GM18861 (cell line): ENCODE data around the gene PARP15.

ENCODE experiments used
- ATAC-seq: cut with Tn5 transposase; IDR thresholded peaks from one replicate; pipeline ENCODE4 v1.9.1; 2021; ENCODE audit not compliant: unreplicated experiment

Gene PARP15

DNA sequence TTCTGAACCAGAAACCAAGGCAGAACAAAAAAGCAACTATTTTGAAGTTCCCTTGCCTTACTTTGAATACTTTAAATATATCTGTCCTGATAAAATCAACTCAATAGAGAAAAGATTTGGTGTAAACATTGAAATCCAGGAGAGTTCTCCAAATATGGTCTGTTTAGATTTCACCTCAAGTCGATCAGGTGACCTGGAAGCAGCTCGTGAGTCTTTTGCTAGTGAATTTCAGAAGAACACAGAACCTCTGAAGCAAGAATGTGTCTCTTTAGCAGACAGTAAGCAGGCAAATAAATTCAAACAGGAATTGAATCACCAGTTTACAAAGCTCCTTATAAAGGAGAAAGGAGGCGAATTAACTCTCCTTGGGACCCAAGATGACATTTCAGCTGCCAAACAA lies 8.7 kb upstream of the PARP15 start:
- no peak for ATAC-seq

DNA sequence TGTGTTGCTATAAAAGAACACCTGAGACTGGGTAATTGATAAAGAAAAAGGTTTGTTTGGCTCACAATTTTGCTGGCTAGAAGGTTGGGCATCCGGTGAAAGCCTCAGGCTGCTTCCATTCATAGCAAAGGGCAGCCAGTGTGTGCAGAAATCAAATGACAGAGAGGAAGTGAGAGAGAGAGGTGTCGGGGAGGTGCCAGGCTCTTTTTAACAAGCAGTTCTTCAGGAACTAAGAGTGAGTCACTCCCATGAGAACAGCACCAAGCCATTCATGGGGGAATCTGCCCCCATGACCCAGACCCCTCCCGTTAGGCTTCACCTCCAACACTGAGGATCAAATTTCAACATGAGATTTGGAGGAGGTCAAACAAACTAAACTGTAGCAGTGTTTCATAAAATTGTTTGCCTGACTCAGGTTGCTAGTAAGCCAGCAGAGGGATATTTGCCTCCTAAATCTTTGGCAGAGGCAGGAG lies 4.5 kb upstream of the PARP15 start:
- no peak for ATAC-seq

DNA sequence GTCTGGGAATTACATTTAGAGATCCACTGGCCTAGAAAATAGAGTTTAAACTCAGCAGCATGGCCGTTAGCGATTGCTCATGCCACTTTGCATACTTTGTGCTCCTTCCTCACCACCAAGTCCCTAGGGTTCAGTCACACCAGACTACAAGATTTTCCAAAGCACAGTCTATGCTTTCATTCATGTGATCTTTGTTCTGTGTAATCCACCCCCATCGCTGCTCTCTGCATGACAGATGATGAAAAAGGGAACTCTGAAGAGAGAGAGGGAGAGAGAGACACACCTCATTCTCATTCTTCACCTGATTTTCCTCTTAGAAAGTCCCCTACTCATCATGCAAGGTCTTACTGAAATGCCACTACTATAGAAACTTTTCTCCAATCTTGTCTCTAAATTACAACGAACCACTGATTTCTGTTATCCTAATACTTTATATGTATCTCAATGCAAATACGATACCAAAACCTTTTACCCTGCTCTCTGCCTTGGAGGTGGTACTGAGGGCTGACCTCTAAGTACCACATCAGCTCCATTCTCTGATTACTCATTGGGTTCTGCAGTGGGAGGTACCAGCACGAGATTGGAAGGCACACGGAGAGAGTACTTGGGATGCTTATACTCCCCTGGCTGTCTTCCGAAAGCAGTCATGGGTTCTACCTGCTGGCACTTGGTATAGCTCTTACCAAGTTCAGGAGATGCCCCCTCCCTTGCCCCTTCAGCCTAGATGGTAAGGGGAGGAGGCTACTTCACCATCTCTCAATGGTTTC lies 1.1 kb upstream of the PARP15 start:
- ATAC-seq, result peak; percentile 81

DNA sequence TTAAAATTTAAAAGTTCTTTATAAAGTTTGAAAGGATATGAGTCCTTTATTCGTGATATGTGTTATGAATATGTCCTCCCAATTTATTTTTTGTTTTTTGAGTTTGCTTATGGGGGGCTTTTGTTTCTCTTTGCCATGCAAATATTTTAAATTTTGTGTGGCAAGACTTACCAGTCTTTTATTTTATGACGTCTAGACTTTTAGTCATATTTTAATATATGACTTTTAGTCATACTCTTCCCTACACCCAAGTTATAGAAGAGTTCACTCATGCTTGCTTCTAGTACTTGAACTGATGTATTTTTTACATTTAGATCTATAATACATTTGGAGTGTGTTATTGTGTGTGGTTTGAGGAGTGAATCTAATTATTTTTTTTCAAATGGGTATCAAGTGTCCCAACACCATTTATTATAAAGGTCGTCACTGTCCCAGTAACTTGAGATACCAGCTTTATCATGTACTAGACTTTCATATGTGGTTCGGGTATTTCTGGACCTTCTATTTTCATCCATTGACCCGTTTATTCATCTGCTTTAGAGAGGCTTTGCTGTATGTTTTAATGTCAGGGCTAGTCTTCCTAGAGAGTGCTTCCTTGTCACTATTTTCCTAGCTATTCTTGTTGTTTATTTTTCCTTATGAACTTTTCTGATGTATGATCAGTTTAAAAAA lies 755 bp downstream of the PARP15 start:
- ATAC-seq, result no peak

DNA sequence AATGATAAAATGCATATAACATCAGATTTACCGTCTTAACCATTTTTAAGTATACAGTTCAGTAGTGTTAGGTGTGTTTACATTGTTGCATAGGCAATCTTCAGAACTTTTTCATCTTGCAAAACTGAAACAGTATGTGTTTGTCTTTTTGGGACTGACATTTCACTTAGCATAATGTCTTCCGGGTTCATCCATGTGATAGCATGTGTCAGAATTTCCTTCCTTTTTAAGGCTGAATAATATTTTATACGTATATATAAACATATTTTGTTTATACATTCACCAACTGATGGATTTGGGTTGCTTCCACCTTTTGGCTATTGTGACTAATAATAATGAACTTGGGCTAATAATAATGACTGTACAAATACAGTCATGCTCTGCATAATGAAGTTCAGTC lies 3.0 kb downstream of the PARP15 start:
- ATAC-seq, result no peak

DNA sequence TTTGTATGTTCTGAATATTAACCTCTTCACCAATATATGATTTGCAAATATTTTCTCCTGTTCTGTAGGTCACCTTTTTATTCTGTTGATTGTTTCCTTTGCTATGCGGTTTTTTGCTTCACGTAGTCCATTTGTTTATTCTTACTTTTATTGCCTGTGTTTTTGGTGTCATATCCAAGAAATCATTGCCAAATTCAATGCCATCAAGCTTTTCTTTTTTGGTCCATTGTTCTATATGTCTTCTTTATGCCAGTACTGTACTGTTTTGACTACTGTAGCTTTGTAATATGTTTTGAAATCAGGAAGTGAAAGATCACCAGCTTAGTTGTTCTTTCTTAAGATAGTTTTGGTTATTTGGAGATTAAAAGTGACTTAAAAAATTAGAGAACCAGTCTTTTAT lies 4.2 kb downstream of the PARP15 start:
- ATAC-seq, result no peak

DNA sequence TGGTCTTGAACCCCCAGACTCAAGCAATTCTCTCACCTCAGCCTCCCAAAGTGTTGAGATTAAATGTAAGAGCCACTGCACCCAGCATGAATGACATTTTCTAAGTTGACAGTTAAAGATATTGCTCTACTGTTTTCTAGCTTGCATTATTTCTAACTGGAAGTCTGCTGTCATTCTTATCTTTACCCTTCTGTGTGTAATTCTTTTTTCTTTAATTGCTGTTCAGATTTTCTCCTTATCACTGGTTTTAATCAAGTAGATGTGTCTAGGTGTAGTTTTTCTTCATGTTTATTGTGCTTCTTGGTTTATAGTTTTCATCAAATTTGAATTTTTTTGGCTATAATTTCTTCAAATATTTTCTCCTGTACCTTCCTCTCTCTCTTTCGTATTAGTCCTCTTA lies 4.9 kb downstream of the PARP15 start:
- no peak for ATAC-seq

DNA sequence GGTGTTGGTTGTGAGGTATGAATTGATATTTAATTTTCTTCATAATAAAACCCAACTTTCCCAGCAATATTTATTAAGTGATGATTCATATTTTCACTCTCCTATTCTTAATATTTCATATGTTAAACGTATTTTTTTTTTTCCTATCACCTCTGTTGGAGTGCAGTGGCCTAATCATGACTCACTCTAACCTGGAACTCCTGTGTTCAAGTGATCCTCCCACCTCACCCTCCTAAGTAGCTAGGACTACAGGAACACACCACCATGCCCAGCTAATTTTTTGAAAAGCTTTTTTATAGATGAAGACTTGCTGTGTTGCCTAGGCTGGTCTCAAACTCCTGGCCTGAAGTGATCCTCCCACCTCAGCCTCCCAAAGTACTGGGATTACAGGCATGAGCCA lies 8.6 kb downstream of the PARP15 start:
- no peak for ATAC-seq

DNA sequence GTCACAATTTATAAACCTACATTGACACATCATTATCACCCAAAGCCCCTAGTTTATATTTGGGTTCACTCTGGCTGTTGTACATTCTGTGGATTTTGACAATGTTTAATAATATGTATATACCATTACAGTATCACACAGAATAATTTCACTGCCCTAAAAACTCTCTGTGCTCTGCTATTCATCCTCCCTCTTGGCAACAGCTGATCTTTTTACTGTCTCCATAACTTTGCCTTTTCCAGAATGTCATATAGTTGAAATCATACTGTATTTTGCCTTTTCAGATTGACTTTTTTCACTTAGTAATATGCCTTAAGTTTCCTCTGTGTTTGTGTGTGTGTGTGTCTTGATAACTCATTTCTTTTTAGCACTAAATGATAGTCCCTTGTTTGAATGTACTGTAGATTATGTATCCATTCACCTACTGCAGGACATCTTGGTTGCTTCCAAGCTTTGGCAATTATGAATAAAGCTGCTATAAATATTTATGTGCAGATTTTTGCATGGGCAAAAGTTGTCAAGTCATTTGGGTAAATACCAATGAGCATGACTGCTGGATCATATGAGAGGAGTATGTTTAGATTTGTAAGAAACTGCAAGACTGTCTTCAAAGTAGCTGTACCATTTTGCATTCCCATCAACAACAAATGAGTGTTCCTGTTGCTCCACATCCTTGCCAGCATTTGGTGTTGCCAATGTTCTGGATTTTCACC lies 9.5 kb downstream of the PARP15 start:
- no peak for ATAC-seq

DNA sequence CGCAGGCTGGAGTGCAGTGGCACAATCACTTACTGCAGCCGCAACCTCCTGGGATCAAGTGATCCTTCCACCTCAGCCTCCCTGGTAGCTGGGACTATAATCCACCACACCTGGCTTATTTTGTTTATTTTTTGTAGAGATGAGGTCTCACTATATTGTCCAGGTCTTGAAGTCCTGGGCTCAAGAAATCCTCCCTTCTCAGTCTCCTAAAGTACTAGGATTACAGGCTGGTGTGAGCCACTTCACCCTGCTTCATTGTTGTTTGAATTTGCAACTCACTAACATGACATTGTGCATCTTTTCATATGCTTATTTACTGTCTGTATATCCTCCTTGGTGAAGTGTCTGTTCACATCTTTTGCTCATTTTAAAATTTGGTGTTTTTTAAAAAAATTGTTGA lies 10.1 kb downstream of the PARP15 start:
- no peak for ATAC-seq

DNA sequence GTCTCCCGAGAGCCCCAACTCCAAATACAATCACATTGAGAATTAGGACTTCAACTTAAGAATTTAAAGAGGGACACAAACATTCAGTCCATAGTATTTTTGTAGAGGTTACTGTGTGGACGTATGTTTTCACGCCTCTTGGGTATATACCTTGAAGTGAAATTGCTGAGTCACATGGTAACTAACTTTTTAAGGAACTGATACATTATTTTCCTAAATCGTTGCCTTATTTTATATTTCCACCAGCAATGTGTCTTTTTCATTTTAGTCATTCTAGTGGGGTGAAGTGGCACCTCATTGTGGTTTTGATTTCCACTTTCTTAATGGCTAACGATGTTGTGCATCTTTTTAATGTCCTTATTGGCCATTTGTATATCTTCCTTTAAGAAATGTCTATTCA lies 11.8 kb downstream of the PARP15 start:
- no peak for ATAC-seq

DNA sequence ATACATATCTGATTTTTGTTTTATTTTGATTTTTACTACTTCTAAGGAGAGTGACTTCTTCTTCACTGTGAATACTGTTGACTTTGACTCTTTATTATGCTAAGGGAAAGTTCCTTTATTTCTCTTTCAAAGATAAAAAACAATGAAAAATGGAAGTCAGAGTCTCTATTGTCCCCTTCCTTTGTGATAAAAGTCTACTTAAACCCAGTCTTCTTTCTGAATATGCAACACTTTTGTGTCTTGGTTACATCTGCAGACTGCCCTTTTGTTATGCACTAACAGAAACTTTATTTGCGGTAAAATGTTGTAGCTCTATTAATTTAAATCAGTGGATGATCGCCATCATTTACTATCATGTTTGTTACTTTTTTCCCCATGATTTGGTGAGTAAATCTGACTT lies 13.2 kb downstream of the PARP15 start:
- no peak for ATAC-seq

DNA sequence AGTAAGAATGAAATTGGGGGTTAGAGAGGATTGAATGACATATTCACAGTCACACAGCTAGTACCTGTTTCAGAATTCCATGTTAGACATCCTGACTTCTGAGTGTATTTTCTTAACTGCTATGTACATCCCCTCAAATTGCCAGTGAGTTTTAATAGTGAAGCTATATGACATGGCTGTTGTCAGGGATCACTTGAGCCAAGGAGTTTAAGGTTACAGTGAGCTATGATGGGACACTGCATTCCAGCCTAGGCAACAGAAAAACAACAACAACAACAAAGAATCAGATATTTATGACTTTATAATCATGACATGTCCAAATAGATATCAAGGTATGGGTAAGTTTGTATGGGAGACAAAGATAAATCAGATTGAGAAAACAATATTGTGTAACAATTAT lies 16.6 kb downstream of the PARP15 start:
- ATAC-seq, result no peak

DNA sequence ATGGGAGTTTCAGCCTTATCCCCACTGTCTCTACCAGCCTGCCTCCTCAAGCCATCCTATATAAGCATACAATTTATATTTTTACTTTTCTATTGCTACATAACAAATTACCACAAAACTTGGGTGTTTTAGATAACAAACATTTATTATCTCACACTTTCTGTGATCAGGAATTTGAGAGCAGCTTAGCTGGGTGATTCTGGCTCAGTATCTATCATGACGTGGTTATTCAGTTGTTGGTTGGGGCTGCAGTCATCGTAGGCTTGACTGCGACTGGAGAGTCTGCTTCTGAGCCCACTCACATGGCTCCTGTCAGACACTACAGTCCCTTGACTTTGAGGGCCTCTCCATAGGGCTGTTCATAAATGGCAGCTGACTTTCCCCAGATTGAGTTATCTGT lies 20.7 kb downstream of the PARP15 start:
- ATAC-seq, result no peak

DNA sequence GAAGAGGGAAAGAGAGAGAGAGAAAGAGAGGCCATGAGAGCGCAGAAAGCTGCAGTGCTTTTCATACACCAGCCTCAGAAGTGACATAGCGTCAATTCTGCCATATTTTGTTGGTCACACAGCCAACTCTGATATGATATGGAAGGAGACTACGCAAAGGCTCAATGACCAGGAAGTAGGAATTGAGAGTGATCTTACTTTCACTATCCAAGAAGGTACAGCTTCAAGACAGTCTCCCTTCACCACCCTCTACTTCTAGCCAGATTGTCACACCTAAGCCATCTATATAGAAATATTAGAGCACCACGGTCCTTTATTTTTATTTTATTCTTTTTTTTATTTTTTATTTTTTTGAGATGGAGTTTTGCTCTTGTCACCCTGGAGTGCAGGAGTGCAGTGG lies 21.1 kb downstream of the PARP15 start:
- no peak for ATAC-seq

DNA sequence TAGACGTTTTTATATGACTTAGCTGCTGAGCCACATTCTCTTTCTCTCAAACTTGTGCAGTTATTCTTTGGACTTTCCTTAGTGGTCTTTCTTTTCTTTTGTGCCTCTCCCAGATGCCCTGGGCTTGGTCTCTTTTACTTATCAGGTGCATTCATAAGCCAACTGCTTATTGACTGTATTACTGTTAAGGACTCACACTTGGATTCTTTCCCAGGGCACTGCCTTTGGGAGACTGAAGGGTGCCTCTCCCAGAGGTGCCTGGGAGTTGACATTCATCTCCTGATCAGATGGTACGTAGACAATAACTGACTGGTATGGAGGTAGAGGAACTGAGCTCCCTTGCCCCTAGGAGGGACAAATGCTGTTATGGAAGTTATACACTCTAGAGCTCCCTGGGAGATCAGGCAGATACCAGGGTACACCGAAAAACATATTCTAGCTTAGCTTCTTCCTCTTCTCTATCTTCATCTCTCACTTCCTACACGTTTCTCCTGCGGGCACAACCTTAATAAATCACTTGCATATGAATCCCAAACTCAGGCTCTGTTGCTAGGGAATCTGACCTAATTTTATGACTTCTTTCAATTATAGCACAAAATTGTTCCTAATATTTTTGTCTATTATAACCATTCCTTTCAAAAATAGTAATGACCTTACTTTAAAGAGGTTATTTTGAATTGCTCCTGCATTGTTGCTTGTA lies 24.7 kb downstream of the PARP15 start:
- ATAC-seq, result no peak

DNA sequence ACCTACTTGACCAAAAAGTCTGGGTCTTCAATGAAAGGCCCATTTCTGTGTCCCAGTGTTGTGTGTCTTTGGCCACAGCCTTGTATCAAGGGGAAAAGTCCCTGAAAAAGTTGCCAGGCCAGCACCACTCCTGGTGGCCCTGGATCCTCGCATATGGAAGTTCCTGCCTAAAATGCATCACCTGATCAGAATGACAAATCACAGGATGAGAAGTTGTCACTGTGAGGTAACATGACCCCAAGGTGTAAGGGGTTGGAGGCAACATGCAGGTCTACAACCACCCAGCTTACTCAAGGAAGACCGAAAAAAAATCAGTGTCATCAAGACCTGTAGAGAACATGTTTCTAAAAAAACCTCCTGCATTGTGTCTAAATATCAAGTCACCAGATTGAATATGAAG lies 25.6 kb downstream of the PARP15 start:
- no peak for ATAC-seq

DNA sequence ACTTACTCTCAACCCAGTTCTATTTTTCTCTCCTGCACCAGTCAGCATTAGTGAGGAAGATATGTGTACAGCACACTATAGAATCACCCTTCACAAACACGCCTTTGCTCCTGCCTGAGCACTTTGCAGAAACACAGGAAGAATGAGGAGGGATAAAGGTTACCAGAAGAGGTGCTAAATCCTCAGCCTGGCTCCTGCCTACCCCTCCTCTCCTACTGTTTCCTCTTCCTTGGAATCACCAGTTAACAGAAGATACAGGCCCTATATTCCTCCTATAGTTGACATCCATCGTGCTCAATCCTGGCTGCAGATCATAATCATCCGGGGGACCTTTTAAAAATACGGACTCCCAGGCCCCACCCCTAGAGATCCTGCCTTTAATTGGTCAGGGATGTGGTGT lies 28.9 kb downstream of the PARP15 start:
- ATAC-seq, result no peak

DNA sequence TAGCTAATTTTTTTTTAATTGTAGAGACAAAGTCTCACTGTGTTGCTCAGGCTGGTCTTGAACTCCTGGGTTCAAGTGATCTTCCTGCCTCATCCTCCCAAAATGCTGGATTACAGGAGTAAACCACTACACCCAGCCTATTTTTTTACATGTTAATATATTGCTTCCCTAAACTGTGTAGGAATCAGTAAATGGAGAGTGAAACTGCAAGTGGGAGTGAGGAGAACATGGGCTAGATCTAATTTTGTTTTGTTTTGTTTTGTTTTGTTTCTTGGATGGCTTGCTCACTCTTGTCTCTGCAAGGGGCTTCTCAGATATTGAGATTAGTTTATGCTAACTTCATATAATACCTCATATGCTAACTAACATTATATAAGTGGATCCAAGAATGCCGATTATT lies 31.5 kb downstream of the PARP15 start:
- ATAC-seq, result no peak

DNA sequence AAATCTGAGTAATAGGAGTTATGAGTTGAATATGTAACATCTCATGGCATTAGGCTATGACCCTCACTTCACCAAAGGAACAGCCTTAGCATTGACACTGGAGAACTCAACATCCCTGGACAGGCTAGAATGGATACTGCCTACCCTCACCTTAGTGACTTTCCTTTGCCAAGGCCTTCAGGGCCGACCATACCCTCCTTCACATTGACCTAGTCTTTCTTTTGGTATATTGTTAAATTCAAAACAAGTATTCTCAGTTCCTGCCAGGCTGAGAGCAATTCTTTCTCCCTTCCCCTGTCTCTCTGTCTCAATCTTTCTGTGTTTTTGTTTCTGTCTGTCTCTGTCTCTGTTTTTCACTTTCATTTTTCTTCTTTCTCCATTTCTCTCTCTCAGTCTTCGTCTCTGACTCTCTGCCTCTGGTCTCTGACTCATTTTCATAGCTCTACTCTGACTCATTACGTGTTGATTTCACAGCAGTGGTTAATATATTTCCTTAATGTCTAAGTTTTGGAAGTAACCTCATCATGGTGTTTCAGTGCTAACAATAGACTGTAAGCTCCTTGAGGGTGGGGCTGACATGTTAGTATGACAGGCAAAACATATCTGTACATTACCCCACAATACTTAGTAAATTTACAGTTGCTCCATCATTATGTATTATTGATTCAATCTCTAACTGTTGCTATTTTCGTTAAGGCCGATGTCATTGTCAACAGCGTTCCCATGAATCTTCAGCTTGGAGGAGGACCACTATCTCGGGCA lies 32.5 kb downstream of the PARP15 start:
- peak; percentile 95 for ATAC-seq

DNA sequence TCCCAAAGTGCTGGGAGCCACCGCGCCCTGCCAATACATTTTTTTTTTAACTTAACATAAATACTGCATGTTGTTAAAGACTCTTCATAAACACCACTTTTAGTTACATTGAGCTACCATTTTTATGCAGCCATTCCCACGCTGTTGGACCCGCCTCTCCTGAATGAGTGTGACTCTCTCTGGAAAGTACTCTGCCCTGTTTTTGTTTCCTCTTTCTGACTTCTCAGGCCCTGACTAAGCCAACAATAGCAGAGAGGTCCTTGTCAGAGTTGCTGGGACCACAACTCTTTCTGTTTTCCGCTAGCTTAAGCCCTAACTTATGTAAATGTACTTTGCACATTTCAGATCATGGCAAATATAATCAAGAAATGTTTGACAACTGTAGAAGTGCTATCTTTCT lies 35.2 kb downstream of the PARP15 start:
- no peak for ATAC-seq
